CD4-positive, CD25-positive, alpha-beta regulatory T cell (primary cell): ENCODE data around the gene ASB1. TPM values are rescaled to one million over a fixed set of nuclear protein-coding genes. Genes with fewer than 3 reads are reported as not detected.

Experiments
- ATAC-seq, 2 donors: fragments of 150-1000 bp; cut with Tn5 transposase; one replicate each; pipeline ENCODE4 v1.10.0; 2021; ENCODE audit warnings: low read depth in 2 of 2, moderate number of reproducible peaks in 2 of 2, moderate library complexity in 1 of 2
- DNase-seq, 3 donors: peaks; one replicate each; pipeline versions ENCODE4 v3.0.0 to v3.0.0-alpha.2; 2012 to 2022; ENCODE audit warnings: mixed read lengths in 1 of 3
- H3K27ac ChIP-seq: one replicate; pipeline ENCODE4 v1.7.0; 2013; ENCODE audit warnings: mild to moderate bottlenecking, low read length; ENCODE audit not compliant: insufficient read depth, poor library complexity, severe bottlenecking
- H3K27me3 ChIP-seq: one replicate; pipeline ENCODE4 v1.7.0; 2013; ENCODE audit warnings: low read length; ENCODE audit not compliant: control insufficient read depth, insufficient read depth
- H3K36me3 ChIP-seq: one replicate; pipeline ENCODE4 v1.7.0; 2013; ENCODE audit warnings: mild to moderate bottlenecking, low read length, moderate library complexity; ENCODE audit not compliant: control insufficient read depth, insufficient read depth
- H3K4me1 ChIP-seq: 2 replicates; pipeline ENCODE4 v1.7.0; 2013; ENCODE audit warnings: mild to moderate bottlenecking, low read length; ENCODE audit not compliant: insufficient read depth, control insufficient read depth, poor library complexity, severe bottlenecking
- H3K4me3 ChIP-seq: one replicate; pipeline ENCODE4 v1.7.0; 2013; ENCODE audit warnings: low read depth, mild to moderate bottlenecking, low read length, moderate library complexity
- H3K9me3 ChIP-seq, 2 experiments: 1 replicate in 1 of 2; 2 replicates in 1 of 2; pipeline ENCODE4 v1.7.0; 2013; ENCODE audit warnings: low read length in 2 of 2, mild to moderate bottlenecking in 1 of 2, moderate library complexity in 1 of 2; ENCODE audit not compliant: control insufficient read depth in 2 of 2
- H3K27ac Mint-ChIP-seq, 3 donors: one replicate each; pipeline ENCODE4 v1.8.0; 2020 to 2022; ENCODE audit warnings: mild to moderate bottlenecking in 3 of 3, mixed read lengths in 3 of 3, moderate library complexity in 2 of 3
- H3K27me3 Mint-ChIP-seq: one replicate; pipeline ENCODE4 v1.8.0; 2022; ENCODE audit warnings: mild to moderate bottlenecking, mixed read lengths
- H3K36me3 Mint-ChIP-seq: one replicate; pipeline ENCODE4 v1.8.0; 2020; ENCODE audit warnings: mixed read lengths
- H3K4me1 Mint-ChIP-seq, 4 donors: one replicate each; pipeline ENCODE4 v1.8.0; 2020 to 2022; ENCODE audit warnings: mixed read lengths in 4 of 4, mild to moderate bottlenecking in 1 of 4
- H3K4me3 Mint-ChIP-seq, 4 donors: one replicate each; pipeline ENCODE4 v1.8.0; 2020 to 2022; ENCODE audit warnings: mild to moderate bottlenecking in 4 of 4, mixed read lengths in 4 of 4, moderate library complexity in 3 of 4
- H3K9me3 Mint-ChIP-seq, 7 donors: one replicate each; pipeline ENCODE4 v1.8.0; 2020 to 2022; ENCODE audit warnings: mixed read lengths in 7 of 7, mild to moderate bottlenecking in 3 of 7, moderate library complexity in 2 of 7
- polyA plus RNA-seq, 4 donors: library from polyadenylated mRNA; unstranded; fragments of 300-500 nt; fragmentation: Illumina TruSeq; gene quantifications; one replicate each; pipeline ENCODE4 v1.2.3, GENCODE V29; 2021
- total RNA-seq: library from RNA; stranded (reverse); gene quantifications from one replicate; pipeline ENCODE4 v1.2.3, GENCODE V29; 2022

The ASB1 gene
- total and polyA plus RNA-seq, 5 donors from 2014 or later: 17.6 to 23.0 (median 21.7) TPM

- ATAC-seq: no peak
- H3K27ac Mint-ChIP-seq: peak overlapping the region in 1 of 3 donors; percentile 42
- H3K36me3 Mint-ChIP-seq: peaks cover 3% of the 10 kb centered on the region
- Histone ChIP-seq H3K27me3 (no peaks in the 10 kb centered on the region), H3K36me3 (no peaks in the 10 kb centered on the region), H3K4me3 (no peak overlapping the region), H3K27ac (no peak overlapping the region), H3K9me3 (no peaks in the 10 kb centered on the region), H3K4me1 (no peaks in the 10 kb centered on the region)
- no peaks in the 10 kb centered on the region for H3K9me3 Mint-ChIP-seq
- H3K27me3 Mint-ChIP-seq: no peaks in the 10 kb centered on the region
- H3K4me3 Mint-ChIP-seq: no peak overlapping the region
- no peak for DNase-seq
- H3K4me1 Mint-ChIP-seq: no peaks in the 10 kb centered on the region
Measured at GRCh38 chr2:238501311-238501710, 74.6 kb downstream of the ASB1 start.

Other genes with a start within 250 kb of the ASB1 start
- 122 TPM for gene ILKAP, start 223.2 kb upstream of the ASB1 start, total RNA-seq
- 10 to 100 TPM; 39.7 to 52.4 (median 49.2) TPM for gene ILKAP, start 223.2 kb upstream of the ASB1 start, polyA plus RNA-seq
- gene HES6, start 186.9 kb upstream of the ASB1 start, total RNA-seq: 1.5 TPM
- gene HES6, start 186.9 kb upstream of the ASB1 start, polyA plus RNA-seq: 1 to 10 TPM; 2.1 to 3.9 (median 2.5) TPM
- 29.7 TPM for gene PER2, start 138.3 kb upstream of the ASB1 start, total RNA-seq
- gene PER2, start 138.3 kb upstream of the ASB1 start, polyA plus RNA-seq: 1 to 10 TPM; 1.8 to 5.0 (median 3.3) TPM
- gene TRAF3IP1, start 106.4 kb upstream of the ASB1 start, total RNA-seq: 9.9 TPM
- 1 to 10 TPM; 3.1 to 3.8 (median 3.4) TPM for gene TRAF3IP1, start 106.4 kb upstream of the ASB1 start, polyA plus RNA-seq